ENCODE data around the gene AKNAD1.

GRCh38 chr1:108785880-108786279 lies 71.0 kb downstream of the AKNAD1 start:
- TF ChIP-seq CTCF (IDR thresholded peaks at IDR 0.05), result no peak
- TF ChIP-seq POLR2A (IDR thresholded peaks at IDR 0.05), result no peak
- TF ChIP-seq EP300 (IDR thresholded peaks at IDR 0.05; ENCODE audit: low read depth), result no peak
